K562 (cell line): ENCODE data around the gene RSPH6A. TPM values are rescaled to one million over a fixed set of nuclear protein-coding genes. Genes with fewer than 3 reads are reported as not detected.

Experiments
- ARNT ChIP-seq, 2 experiments: fragments of 450-650 bp; IDR thresholded peaks; 2 replicates each; pipeline ENCODE4 v1.6.1; 2016; ENCODE audit warnings: mild to moderate bottlenecking in 1 of 2
- CBX1 ChIP-seq: sonication (generic); IDR thresholded peaks from 2 replicates; pipeline ENCODE4 v1.6.1; 2016; ENCODE audit warnings: antibody characterized with exemption, low read depth, mild to moderate bottlenecking
- CEBPB ChIP-seq: fragments of 450-650 bp; IDR thresholded peaks from 2 replicates; pipeline ENCODE4 v1.6.1; 2016; ENCODE audit warnings: missing genetic modification characterization, missing compliant biosample characterization
- ELK1 ChIP-seq: sonication (generic); formaldehyde crosslinking; IDR thresholded peaks from 2 replicates; pipeline ENCODE4 v1.8.1; 2022; ENCODE audit warnings: missing genetic modification reagents
- FOXK2 ChIP-seq, 2 experiments: fragments of 450-650 bp; IDR thresholded peaks in 1 of 2; conservative IDR thresholded peaks in 1 of 2; 2 replicates each; pipeline ENCODE4 v1.6.1; 2016; ENCODE audit warnings: low read depth in 2 of 2, mild to moderate bottlenecking in 1 of 2
- FUS ChIP-seq: fragments of 200-400 bp; formaldehyde crosslinking; optimal IDR thresholded peaks from 2 replicates; pipeline ENCODE3; 2017; ENCODE audit warnings: low read depth, low read length
- MGA ChIP-seq: fragments of 450-650 bp; IDR thresholded peaks from 2 replicates; pipeline ENCODE4 v1.6.1; 2016; ENCODE audit warnings: mild to moderate bottlenecking, moderate library complexity
- MTA2 ChIP-seq: fragments of 450-650 bp; IDR thresholded peaks from 2 replicates; pipeline ENCODE4 v1.6.1; 2016; ENCODE audit warnings: low read depth
- MXI1 ChIP-seq: IDR thresholded peaks from 2 replicates; pipeline ENCODE4 v1.6.1; 2011; ENCODE audit warnings: low read depth, mild to moderate bottlenecking, improper control_type of control experiment, low read length
- NR4A1 ChIP-seq, 2 experiments: fragments of 250-450 bp in 1 of 2; fragments of 450-650 bp in 1 of 2; sonication (Bioruptor Pico) in 1 of 2; IDR thresholded peaks; 2 replicates each; pipeline versions ENCODE4 v1.4.0 to v1.6.1; 2016 to 2020; ENCODE audit warnings: mild to moderate bottlenecking in 2 of 2, missing compliant biosample characterization in 1 of 2, missing genetic modification characterization in 1 of 2, moderate library complexity in 1 of 2
- PURB ChIP-seq: sonication (generic); formaldehyde crosslinking; IDR thresholded peaks from 2 replicates; pipeline ENCODE4 v1.9.0; 2021; ENCODE audit warnings: low read depth, mild to moderate bottlenecking, missing genetic modification reagents
- SIN3B ChIP-seq: fragments of 450-650 bp; IDR thresholded peaks from 2 replicates; pipeline ENCODE4 v1.6.1; 2017; ENCODE audit warnings: low read depth, mild to moderate bottlenecking, moderate library complexity
- TRIM25 ChIP-seq: fragments of 450-650 bp; IDR thresholded peaks from 2 replicates; pipeline ENCODE4 v1.7.0; 2016; ENCODE audit warnings: borderline replicate concordance
- ZNF174 ChIP-seq: fragments of 250-450 bp; sonication (Bioruptor Pico); IDR thresholded peaks from 2 replicates; pipeline ENCODE4 v1.4.0; 2020; ENCODE audit warnings: mild to moderate bottlenecking
- ZNF436 ChIP-seq: fragments of 250-450, 450-650 bp; sonication (Bioruptor Pico); formaldehyde crosslinking; IDR thresholded peaks from 2 replicates; pipeline ENCODE4 v1.7.0; 2020; ENCODE audit warnings: mild to moderate bottlenecking
- polyA plus RNA-seq, 8 experiments: library from polyadenylated mRNA; depleted of rRNA in 4 of 8; stranded (reverse) in 5 of 8; unstranded in 3 of 8; fragments of >200 nt; fragmentation: Nextera tagmentation in 2 of 8; fragmentation: Illumina TruSeq in 1 of 8; extraction: Ambion mirVana in 2 of 8; extraction: Trizol in 1 of 8; gene quantifications; 2 replicates each; pipeline versions ENCODE4 v1.2.1 to v1.2.3, GENCODE V29; 2011 to 2014; ENCODE audit warnings: inconsistent platforms in 1 of 8, missing spikeins in 1 of 8
- total RNA-seq, 7 experiments: library from RNA; depleted of rRNA in 6 of 7; stranded (reverse); fragments of >200 nt in 6 of 7; fragmentation: Illumina TruSeq in 2 of 7; extraction: Trizol in 2 of 7; gene quantifications; 2 replicates each; pipeline versions ENCODE4 v1.2.1 to v1.2.3, GENCODE V29; 2011 to 2021; ENCODE audit warnings: low replicate concordance in 1 of 7

Gene RSPH6A
- total and polyA plus RNA-seq, 9 of the 15 experiments (the other 6 are each of a cell fraction or from before 2014, with no cell fraction given), result 0.03 to 0.15 (median 0.07) TPM; not detected in 5

GRCh38 chr19:45793178-45793564 is 21.9 kb downstream of the RSPH6A start (continued):
- no peak for TF ChIP-seq ZNF436 (CRISPR knock-in tag)
- TF ChIP-seq NR4A1 (CRISPR knock-in tag; IDR thresholded peaks at IDR 0.05), result no peak
- no peak for TF ChIP-seq NR4A1 (tag; IDR thresholded peaks at IDR 0.05)
- TF ChIP-seq MXI1, result no peak
- no peak for TF ChIP-seq SIN3B
- no peak for TF ChIP-seq TRIM25
- no peak for TF ChIP-seq ZNF174 (CRISPR knock-in tag)
- TF ChIP-seq ARNT (IDR thresholded peaks at IDR 0.05), result 0 out of 4 replicates have a peak, but pooled peaks of 1 of the 2 experiments have one; percentile 35
- no peak for TF ChIP-seq MGA
- no peak for TF ChIP-seq FOXK2 (conservative IDR thresholded peaks at IDR 0.05 in 1 of 2, IDR thresholded peaks at IDR 0.05 in 1 of 2; ENCODE audit: low read depth in 2 of 2)
- no peak for TF ChIP-seq CEBPB (tag)
- no peak for TF ChIP-seq FUS
- no peak for TF ChIP-seq ELK1
- TF ChIP-seq CBX1, result no peak
- TF ChIP-seq PURB (CRISPR knock-in tag), result no peak
- no peak for TF ChIP-seq MTA2
